Ishikawa (cell line): ENCODE measurements around the gene CEP290.

Source experiments
- CEBPB ChIP-seq: IDR thresholded peaks from 2 replicates; pipeline ENCODE4 v1.6.1; 2012
- CREB1 ChIP-seq: IDR thresholded peaks from 2 replicates; pipeline ENCODE4 v1.6.1; 2012; ENCODE audit warnings: low read depth
- EGR1 ChIP-seq: IDR thresholded peaks from 2 replicates; pipeline ENCODE4 v1.6.1; 2012
- EP300 ChIP-seq: IDR thresholded peaks from 2 replicates; pipeline ENCODE4 v1.6.1; 2012; ENCODE audit warnings: borderline replicate concordance
- FOXM1 ChIP-seq: IDR thresholded peaks from 2 replicates; pipeline ENCODE4 v1.6.1; 2012; ENCODE audit warnings: low read depth, borderline replicate concordance
- MAX ChIP-seq: IDR thresholded peaks from 2 replicates; pipeline ENCODE4 v1.6.1; 2012
- NFIC ChIP-seq: IDR thresholded peaks from 2 replicates; pipeline ENCODE4 v1.6.1; 2012
- RAD21 ChIP-seq: IDR thresholded peaks from 2 replicates; pipeline ENCODE4 v1.6.1; 2012; ENCODE audit warnings: low read depth
- REST ChIP-seq: IDR thresholded peaks from 2 replicates; pipeline ENCODE4 v1.6.1; 2012; ENCODE audit warnings: low read depth, mild to moderate bottlenecking
- TAF1 ChIP-seq: IDR thresholded peaks from 2 replicates; pipeline ENCODE4 v1.6.1; 2012; ENCODE audit warnings: low read depth, mild to moderate bottlenecking
- TCF12 ChIP-seq: IDR thresholded peaks from 2 replicates; pipeline ENCODE4 v1.6.1; 2012; ENCODE audit warnings: low read depth
- TEAD4 ChIP-seq: IDR thresholded peaks from 2 replicates; pipeline ENCODE4 v1.6.1; 2012
- USF1 ChIP-seq: IDR thresholded peaks from 2 replicates; pipeline ENCODE4 v1.6.1; 2012
- YY1 ChIP-seq: IDR thresholded peaks from 2 replicates; pipeline ENCODE4 v1.6.1; 2012; ENCODE audit warnings: low read depth
- ZBTB7A ChIP-seq: IDR thresholded peaks from 2 replicates; pipeline ENCODE4 v1.6.1; 2012; ENCODE audit warnings: low read depth

The CEP290 gene

GRCh38 chr12:88063375-88063774, 78.5 kb downstream of the CEP290 start:
- TF ChIP-seq CREB1 (no peak), USF1 (no peak), REST (no peak), TAF1 (no peak), ZBTB7A (no peak), YY1 (no peak), RAD21 (no peak), EP300 (no peak), MAX (no peak), CEBPB (no peak), TEAD4 (no peak), FOXM1 (no peak), EGR1 (no peak), NFIC (no peak), TCF12 (no peak)

- TF ChIP-seq TCF12 (no peak), FOXM1 (no peak), CREB1 (no peak), USF1 (no peak), TEAD4 (no peak), CEBPB (no peak), ZBTB7A (no peak), MAX (no peak), EP300 (no peak), TAF1 (no peak), RAD21 (no peak), YY1 (no peak)
Observed at GRCh38 chr12:88062474-88062873, 79.4 kb downstream of the CEP290 start.

- TF ChIP-seq CREB1 (no peak), EP300 (no peak), NFIC (no peak), USF1 (no peak), REST (no peak), CEBPB (no peak), FOXM1 (no peak), YY1 (no peak), TAF1 (no peak), ZBTB7A (no peak), MAX (no peak), EGR1 (no peak), TEAD4 (no peak), TCF12 (no peak), RAD21 (no peak)
Observed at GRCh38 chr12:88058719-88059077, 83.2 kb downstream of the CEP290 start.

GRCh38 chr12:88057994-88058718, 83.7 kb downstream of the CEP290 start:
- TF ChIP-seq USF1, result no peak
- no peak for TF ChIP-seq NFIC
- no peak for TF ChIP-seq CREB1
- TF ChIP-seq FOXM1, result no peak
- TF ChIP-seq MAX, result no peak
- TF ChIP-seq REST, result no peak
- TF ChIP-seq RAD21, result no peak
- no peak for TF ChIP-seq TAF1
- TF ChIP-seq YY1, result no peak
- TF ChIP-seq EP300, result no peak
- TF ChIP-seq EGR1, result no peak
